PC-9 (cell line): Measurements from ENCODE around the gene RNF7. TPM values are rescaled to one million over a fixed set of nuclear protein-coding genes. Genes with fewer than 3 reads are reported as not detected.

Experiments
- BruUV-seq: library from RNA; stranded (reverse); fragments of 400-500 nt; replicated peaks from 2 replicates; lab custom pipeline; 2021; lab: Mats Ljungman, UMichigan
- CTCF ChIA-PET: fragments of 300-600 bp; sonication (Branson Sonifier 250); formaldehyde crosslinking; loops from one replicate; lab custom pipeline; 2022; ENCODE audit warnings: antibody characterized with exemption; lab: Charles Lee
- POLR2A ChIA-PET: fragments of 300-600 bp; sonication (Branson Sonifier 250); formaldehyde crosslinking; loops from one replicate; lab custom pipeline; 2022; ENCODE audit warnings: antibody characterized with exemption; ENCODE audit not compliant: unreplicated experiment; lab: Charles Lee
- DNase-seq, 2 experiments: peaks; one replicate each; pipeline versions ENCODE4 v3.0.0 to v3.0.0-alpha.2; 2015 to 2022; ENCODE audit warnings: mixed read lengths in 1 of 2
- H2AFZ ChIP-seq: fragments of 200-600 bp; sonication (generic); 2 replicates; pipeline ENCODE4 v1.8.1; 2017; ENCODE audit warnings: antibody characterized with exemption
- H3F3A ChIP-seq: fragments of 200-600 bp; sonication (generic); 2 replicates; pipeline ENCODE4 v1.8.1; 2017; ENCODE audit warnings: antibody characterized with exemption, mild to moderate bottlenecking, low read depth; ENCODE audit not compliant: insufficient read depth
- H3K27ac ChIP-seq: fragments of 200-600 bp; sonication (generic); 2 replicates; pipeline ENCODE4 v1.6.1; 2016; ENCODE audit warnings: mixed run types
- H3K27me3 ChIP-seq: fragments of 200-600 bp; sonication (generic); 2 replicates; pipeline ENCODE4 v1.6.1; 2016; ENCODE audit warnings: low read depth, mixed run types; ENCODE audit not compliant: insufficient read depth
- H3K36me3 ChIP-seq: fragments of 200-600 bp; sonication (generic); 2 replicates; pipeline ENCODE4 v1.6.1; 2016; ENCODE audit warnings: low read depth, mixed run types
- H3K4me1 ChIP-seq: fragments of 200-600 bp; sonication (generic); replicated peaks from 2 replicates; pipeline ENCODE4 v1.6.1; 2016; ENCODE audit warnings: mixed run types; ENCODE audit not compliant: insufficient read depth
- H3K4me2 ChIP-seq: fragments of 200-600 bp; sonication (generic); 2 replicates; pipeline ENCODE4 v1.6.1; 2017; ENCODE audit warnings: mixed run types
- H3K4me3 ChIP-seq: fragments of 200-600 bp; sonication (generic); 2 replicates; pipeline ENCODE4 v1.6.1; 2016; ENCODE audit warnings: mixed run types
- H3K79me2 ChIP-seq: fragments of 200-600 bp; sonication (generic); 2 replicates; pipeline ENCODE4 v1.6.1; 2017; ENCODE audit warnings: low read depth, mixed run types
- H3K9me2 ChIP-seq: fragments of 200-600 bp; sonication (generic); 2 replicates; pipeline ENCODE4 v1.8.1; 2017; ENCODE audit warnings: mild to moderate bottlenecking; ENCODE audit not compliant: insufficient read depth
- H3K9me3 ChIP-seq: fragments of 200-600 bp; sonication (generic); 2 replicates; pipeline ENCODE4 v1.8.1; 2016; ENCODE audit warnings: low read depth; ENCODE audit not compliant: insufficient read depth
- H4K20me1 ChIP-seq: fragments of 200-600 bp; sonication (generic); 2 replicates; pipeline ENCODE4 v1.8.1; 2017; ENCODE audit not compliant: insufficient read depth
- CTCF ChIP-seq: fragments of 200-600 bp; sonication (generic); conservative IDR thresholded peaks from 2 replicates; pipeline ENCODE4 v1.6.1; 2017; ENCODE audit warnings: mixed run types, antibody characterized with exemption, mild to moderate bottlenecking, moderate library complexity
- EZH2 ChIP-seq: fragments of 200-600 bp; sonication (generic); IDR thresholded peaks from 2 replicates; pipeline ENCODE4 v1.8.0; 2017; ENCODE audit warnings: antibody characterized with exemption, low read depth
- intact Hi-C: fragments of 100-400 bp; cut with micrococcal nuclease; formaldehyde crosslinking; loops from one replicate; pipeline ENCODE4 v1.10.0; 2022; ENCODE audit not compliant: unreplicated experiment
- total RNA-seq: library from RNA; stranded (reverse); gene quantifications from 2 replicates; pipeline ENCODE4 v1.2.3, GENCODE V29; 2021

The RNF7 gene
- total RNA-seq, 1 experiment from 2014 or later, result 82.2 TPM

GRCh38 chr3:141795741-141796080 is 57.6 kb downstream of the RNF7 start:
- no TSS peak for BruUV-seq
- no peak for DNase-seq
- no peak overlapping the region for H3K4me2 ChIP-seq
- no peak overlapping the region for H3K4me3 ChIP-seq
- no peaks in the 10 kb centered on the region for H3K79me2 ChIP-seq
- intact Hi-C loops, result no loop called here
- no peaks in the 10 kb centered on the region for H3F3A ChIP-seq
- H3K27ac ChIP-seq, result no peak overlapping the region
- no peaks in the 10 kb centered on the region for H4K20me1 ChIP-seq
- no peak for TF ChIP-seq EZH2
- H3K9me3 ChIP-seq, result no peaks in the 10 kb centered on the region
- no peaks in the 10 kb centered on the region for H3K36me3 ChIP-seq
- CTCF ChIA-PET, result no interaction called here
- H2AFZ ChIP-seq, result no peak overlapping the region
- POLR2A ChIA-PET, result no interaction called here
- H3K9me2 ChIP-seq, result no peaks in the 10 kb centered on the region
- H3K27me3 ChIP-seq, result no peaks in the 10 kb centered on the region
- H3K4me1 ChIP-seq, result no peaks in the 10 kb centered on the region

GRCh38 chr3:141796081-141796888 is 58.2 kb downstream of the RNF7 start:
- no peaks in the 10 kb centered on the region for H3K79me2 ChIP-seq
- no peak overlapping the region for H2AFZ ChIP-seq
- H3F3A ChIP-seq, result no peaks in the 10 kb centered on the region
- no TSS peak for BruUV-seq
- no peak overlapping the region for H3K4me3 ChIP-seq
- ChIA-PET CTCF (no interaction called here), POLR2A (interaction anchor here (0.6 kb wide), 1 partner anchor 294 kb away, joined by 8 read pairs; no protein-coding TSS in a partner anchor)
- intact Hi-C loops, result no loop called here
- H3K4me1 ChIP-seq, result no peaks in the 10 kb centered on the region
- no peak for DNase-seq
- no peak overlapping the region for H3K27ac ChIP-seq
- TF ChIP-seq CTCF (no peak), EZH2 (no peak)
- H3K36me3 ChIP-seq, result no peaks in the 10 kb centered on the region
- H3K4me2 ChIP-seq, result no peak overlapping the region
- H4K20me1 ChIP-seq, result no peaks in the 10 kb centered on the region
- H3K27me3 ChIP-seq, result no peaks in the 10 kb centered on the region
- H3K9me3 ChIP-seq, result no peaks in the 10 kb centered on the region
- no peaks in the 10 kb centered on the region for H3K9me2 ChIP-seq

Other genes starting within 250 kb of the RNF7 start
- not detected in 2 replicates for gene GRK7, start 25.1 kb downstream of the RNF7 start, total RNA-seq
- gene ATP1B3, start 138.3 kb downstream of the RNF7 start, total RNA-seq, result 54.3 and 69.7 TPM in 2 replicates